A549 (cell line): ENCODE measurements around the gene RTKN2.

Experiments used
- CTCF ChIP-seq: fragments of >200 bp; sonication (Bioruptor Twin); formaldehyde crosslinking; IDR thresholded peaks from 3 replicates; pipeline ENCODE4 v1.5.1; 2016
- EP300 ChIP-seq, 2 experiments: fragments of >200 bp; sonication (Bioruptor Twin); formaldehyde crosslinking; IDR thresholded peaks; 2 replicates in 1 of 2; 3 replicates in 1 of 2; pipeline ENCODE4 v1.6.1; 2016 to 2017
- MYC ChIP-seq: IDR thresholded peaks from 2 replicates; pipeline ENCODE4 v1.6.1; 2012; ENCODE audit warnings: mild to moderate bottlenecking, inconsistent platforms, low read length, improper control_type of control experiment, borderline replicate concordance
- POLR2A ChIP-seq: IDR thresholded peaks from 2 replicates; pipeline ENCODE4 v1.6.1; 2012; ENCODE audit warnings: mild to moderate bottlenecking, low read length

- no peak for TF ChIP-seq CTCF
- no peak for TF ChIP-seq MYC
- TF ChIP-seq EP300 (IDR thresholded peaks at IDR 0.05) = no peak
- TF ChIP-seq POLR2A = no peak
These were observed 39.0 kb upstream of the RTKN2 start for GRCh38 chr10:62307635-62308034.
